NCI-H526 treated with DMSO at 0.1 percent for 48 hours (cell line): Measurements from ENCODE around the gene SETD6.
A peak's percentile ranks its signal among the peaks of the same experiment; 100 is the strongest.

Source experiments
- DNase-seq: peaks from one replicate; lab custom pipeline; 2025; lab: John Stamatoyannopoulos, UW

Gene SETD6

DNA sequence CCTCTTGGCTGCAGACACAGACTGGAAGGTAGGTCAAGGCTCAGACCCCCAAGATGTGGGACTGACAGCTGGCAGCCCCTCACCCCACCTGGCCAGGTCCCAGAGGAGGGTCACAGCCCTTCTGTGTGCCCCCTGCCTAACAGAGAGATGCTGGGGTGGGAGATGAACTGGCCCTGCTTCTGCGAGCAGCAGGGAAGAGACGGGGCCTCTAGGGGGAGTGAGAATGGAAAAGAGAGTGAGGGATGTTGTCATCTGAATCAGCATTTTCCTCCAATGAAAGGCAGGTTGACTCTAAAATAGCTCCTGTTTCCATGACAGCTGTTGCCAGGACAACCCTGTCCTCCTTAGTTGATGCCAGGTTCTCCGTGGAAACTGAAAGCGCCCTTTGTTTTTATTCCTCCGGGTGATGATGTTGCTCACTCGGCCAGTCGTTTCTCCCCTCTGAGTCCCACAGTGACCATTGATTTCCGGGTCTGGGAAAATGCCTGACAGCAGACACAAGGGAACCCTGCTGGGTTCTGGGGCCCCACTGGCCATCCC, 20.3 kb upstream of the SETD6 start:
- DNase-seq = peak; percentile 44

- DNase-seq = no peak
Observed at GRCh38 chr16:58495521-58496331, 19.6 kb upstream of the SETD6 start.

- no peak for DNase-seq
Observed at GRCh38 chr16:58497468-58497867, 17.8 kb upstream of the SETD6 start.

- no peak for DNase-seq
Observed at GRCh38 chr16:58497935-58498334, 17.4 kb upstream of the SETD6 start.

DNA sequence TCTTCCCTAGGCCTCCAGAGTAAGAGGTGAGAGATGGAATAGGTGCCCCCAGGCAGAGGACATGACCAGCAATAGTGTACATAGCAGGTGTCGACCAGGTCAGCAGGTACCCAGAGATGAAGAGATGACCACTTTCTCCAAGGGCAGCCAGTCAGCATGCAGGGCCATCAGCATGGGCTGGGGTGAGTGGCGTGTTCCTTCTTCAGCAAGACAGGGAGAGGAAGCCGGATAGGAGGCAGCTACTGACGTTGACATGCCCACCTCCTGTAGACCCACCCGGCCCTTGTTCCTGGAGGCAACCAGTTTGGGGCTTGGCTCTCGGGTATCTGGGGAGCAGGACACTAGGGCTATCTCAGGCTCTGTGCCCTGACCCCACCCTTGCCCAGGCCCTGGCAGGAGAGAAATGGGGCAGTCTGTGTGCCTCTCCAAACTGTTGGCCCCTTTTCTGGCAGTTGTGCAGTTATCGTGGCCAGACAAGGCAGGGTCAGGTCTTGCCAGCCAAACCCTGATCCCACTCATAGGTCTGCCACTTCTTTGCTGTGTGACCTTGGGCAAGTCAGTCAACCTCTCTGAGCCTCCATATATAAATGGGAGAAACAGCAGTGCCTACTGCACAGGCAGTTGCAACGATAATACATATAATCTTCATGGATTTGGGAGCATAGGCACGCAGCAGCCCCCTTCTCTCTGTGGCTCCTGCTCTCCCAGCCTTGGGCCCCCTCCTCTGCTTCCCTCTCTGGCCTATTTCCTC, 16.8 kb upstream of the SETD6 start:
- no peak for DNase-seq

GRCh38 chr16:58499092-58499511, 16.2 kb upstream of the SETD6 start:
- DNase-seq = no peak

DNA sequence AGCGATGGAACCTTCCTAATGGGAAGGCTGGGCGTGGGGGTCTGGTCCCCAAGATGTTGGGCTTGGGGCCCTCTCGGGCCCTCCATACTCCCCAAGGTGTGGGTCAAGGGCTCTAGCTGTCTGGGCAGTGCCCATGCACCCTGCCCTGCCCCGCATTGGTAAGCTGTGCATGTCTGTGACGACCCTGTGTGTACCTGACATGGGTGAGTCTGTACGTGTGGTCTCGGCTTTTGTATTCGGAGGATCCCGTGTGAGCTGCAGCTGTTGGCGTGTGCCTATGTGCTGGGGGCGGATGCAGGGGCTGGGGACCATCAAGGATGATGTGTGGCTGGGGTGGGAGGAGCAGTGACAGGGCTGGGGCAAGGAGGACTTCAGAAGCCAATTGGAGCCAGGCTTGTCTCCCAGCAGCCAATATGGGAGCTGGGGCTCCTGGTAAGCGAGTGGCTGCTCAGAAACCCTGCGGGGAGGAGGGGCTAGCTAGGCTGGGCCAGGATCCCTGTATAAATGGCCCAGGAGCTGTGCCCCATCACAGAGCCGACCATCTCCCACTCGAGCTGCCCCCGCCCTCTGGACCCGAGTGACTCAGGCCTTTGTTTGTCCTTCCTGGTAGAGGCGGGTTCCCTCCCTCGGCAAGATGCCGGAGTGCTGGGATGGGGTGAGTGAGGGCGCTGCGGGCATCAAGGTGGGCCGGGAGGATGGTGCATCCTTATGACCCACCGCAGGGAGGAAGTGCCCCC, 15.5 kb upstream of the SETD6 start, which contains the start of gene NDRG4:
TSS of gene NDRG4 (plus strand) at position 529 of the 737 bp plus-strand sequence. CDS start at position 635, 106 bp downstream.
- DNase-seq = peak; percentile 57

DNA sequence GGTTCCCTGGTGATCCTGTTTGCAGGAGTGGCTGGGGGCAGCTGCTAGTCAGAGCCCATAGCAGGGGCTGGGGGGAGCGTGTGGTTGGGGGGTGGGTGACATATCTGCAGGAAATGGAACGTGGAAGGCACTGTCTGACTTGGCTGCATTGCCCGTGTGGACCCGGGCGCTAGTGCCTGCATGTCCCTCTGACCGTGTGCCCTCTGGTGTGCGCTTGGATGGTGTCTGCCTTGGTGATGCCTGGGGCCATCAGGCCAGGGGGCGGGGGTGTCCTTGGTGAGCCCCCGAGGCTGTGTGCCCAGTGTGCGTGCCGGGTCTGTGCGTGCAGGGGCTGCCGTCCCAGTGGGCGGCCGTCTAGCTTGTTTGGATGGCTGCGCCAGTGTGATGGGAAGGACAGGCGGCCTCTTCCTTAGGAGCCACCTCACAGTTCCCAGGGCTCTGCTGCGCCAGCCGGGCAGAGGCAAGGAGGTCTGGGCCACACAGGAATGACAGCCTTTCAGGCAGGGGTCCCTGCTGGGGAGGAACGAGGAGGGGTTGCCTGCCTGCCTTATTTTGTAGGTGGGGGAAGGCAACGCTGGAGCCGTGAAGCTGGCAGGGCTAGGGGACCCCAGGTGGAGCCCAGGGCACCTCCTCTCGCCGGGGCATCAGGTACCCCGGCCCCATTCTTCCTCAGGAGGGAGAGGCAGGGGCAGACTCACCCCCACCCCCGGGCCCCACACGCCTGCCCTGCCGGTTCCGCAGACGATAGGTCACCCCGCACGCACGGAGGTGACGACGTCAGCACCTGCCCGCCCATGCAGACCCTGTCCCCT, 14.7 kb upstream of the SETD6 start:
- DNase-seq = no peak

GRCh38 chr16:58501242-58502131, 13.8 kb upstream of the SETD6 start:
- DNase-seq = no peak

GRCh38 chr16:58502217-58502921, 12.9 kb upstream of the SETD6 start:
- DNase-seq = no peak

- DNase-seq = no peak
Observed at GRCh38 chr16:58503166-58503862, 12.0 kb upstream of the SETD6 start.

DNA sequence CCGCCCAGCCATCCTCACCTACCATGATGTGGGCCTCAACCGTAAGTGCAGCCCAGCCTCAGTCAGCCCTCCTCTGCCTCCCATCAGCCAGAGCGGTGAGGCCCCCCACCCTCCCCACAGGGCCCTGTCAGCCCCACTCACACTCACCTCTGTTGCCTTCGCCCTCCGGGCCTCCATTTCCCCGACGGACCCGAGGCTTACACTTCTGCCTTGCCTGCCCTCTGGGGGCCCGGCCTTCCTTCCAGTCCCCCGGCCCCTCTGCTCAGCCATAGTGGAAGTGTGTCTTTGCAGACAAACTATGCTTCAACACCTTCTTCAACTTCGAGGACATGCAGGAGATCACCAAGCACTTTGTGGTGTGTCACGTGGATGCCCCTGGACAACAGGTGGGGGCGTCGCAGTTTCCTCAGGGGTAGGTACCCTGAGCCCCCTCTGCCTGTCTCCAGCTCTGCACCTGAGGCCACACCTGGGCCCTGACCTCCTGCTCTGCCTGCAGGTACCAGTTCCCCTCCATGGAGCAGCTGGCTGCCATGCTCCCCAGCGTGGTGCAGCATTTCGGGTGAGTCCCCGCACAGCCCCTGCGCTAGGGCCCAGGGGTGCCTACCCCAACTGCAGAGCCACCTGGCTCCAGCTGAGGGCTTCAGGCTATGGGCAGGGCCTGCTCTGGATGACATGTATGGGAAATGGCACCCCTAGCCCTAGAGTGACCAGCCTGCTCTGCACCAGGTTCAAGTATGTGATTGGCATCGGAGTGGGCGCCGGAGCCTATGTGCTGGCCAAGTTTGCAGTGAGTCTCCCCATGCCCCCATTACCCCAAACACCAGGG, 11.2 kb upstream of the SETD6 start:
- no peak for DNase-seq

DNA sequence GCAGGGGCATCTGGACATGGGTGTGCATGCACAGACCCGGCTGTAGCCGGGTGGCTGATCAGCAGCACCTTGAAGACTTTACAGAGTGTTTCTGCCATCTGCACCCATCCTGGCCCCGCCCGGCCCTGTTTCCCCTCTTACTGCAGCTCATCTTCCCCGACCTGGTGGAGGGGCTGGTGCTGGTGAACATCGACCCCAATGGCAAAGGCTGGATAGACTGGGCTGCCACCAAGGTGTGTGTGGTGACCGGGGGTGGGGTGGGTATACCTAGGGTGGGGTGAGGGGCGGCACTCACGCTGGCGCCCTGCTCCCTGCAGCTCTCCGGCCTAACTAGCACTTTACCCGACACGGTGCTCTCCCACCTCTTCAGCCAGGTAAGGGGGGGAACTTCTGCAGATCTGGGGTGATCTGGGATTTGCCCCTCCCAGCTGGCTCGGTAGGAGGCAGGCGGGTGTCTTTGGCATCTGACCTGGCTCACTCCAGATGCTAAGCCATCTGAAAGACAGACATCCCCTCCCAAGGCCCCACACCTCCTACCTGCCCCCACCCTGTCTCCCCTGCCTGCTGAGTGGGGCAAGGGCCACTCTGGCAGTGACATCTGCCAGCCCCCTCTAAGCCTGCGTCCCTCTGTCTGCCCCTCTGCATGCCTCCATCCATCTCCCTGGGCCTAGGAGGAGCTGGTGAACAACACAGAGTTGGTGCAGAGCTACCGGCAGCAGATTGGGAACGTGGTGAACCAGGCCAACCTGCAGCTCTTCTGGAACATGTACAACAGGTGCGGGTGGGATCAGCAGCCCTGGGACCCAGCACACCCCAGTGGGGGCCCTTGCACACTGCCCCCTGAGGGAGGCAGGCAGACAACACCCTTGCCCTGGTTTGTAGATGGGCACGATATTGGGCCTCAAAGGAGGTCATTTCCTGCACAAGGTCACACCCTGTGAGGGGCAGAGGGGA, 8.8 kb upstream of the SETD6 start:
- DNase-seq = no peak

DNA sequence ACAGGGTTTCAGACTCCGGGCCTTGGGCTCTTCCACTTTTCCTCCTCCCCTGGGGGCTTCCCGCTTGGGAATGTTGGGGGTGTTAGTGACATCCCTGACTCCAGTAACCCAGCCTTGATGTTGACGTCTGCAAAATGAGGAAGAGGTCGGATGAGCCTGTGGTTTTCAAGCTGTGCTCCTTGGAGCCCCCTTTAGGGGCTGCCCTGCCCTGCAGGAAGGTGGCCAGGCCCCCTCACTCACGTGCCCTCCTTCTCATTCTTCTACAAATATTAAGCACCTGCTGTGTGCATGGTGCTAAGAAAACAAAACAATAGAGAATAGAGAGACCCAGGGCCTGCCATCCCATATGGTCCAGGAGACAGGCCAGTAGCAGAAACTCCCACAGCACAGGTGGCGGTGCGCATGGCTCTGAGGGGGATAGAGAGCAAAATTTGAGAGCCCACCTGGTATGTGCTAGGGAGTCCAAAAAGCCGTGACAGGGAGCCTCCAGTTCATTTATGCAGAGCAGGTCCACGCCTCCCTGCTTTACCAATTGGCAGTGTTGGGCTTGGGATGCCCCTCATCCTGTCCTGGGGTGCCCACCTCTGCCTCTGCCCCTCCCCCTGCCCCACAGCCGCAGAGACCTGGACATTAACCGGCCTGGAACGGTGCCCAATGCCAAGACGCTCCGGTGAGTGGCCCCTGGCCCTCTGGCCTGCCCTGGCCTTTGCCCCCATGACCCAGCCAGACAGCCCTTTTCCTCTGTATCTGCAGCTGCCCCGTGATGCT, 7.9 kb upstream of the SETD6 start:
- no peak for DNase-seq

- no peak for DNase-seq
Observed at GRCh38 chr16:58507963-58508670, 7.2 kb upstream of the SETD6 start.
